Fibroblast of mammary gland (primary cell): ENCODE results near the gene PTH2.
A peak's percentile ranks its signal among the peaks of the same experiment; 100 is the strongest.

ENCODE experiments used
- DNase-seq: peaks from one replicate; pipeline ENCODE4 v3.0.0-alpha.2; 2010; ENCODE audit warnings: low read depth
- H3K4me3 ChIP-seq: 2 replicates; pipeline ENCODE4 v1.5.1; 2011; ENCODE audit warnings: low read depth, mild to moderate bottlenecking, low read length, moderate library complexity; ENCODE audit not compliant: control insufficient read depth
- CTCF ChIP-seq: conservative IDR thresholded peaks from 2 replicates; pipeline ENCODE4 v1.5.1; 2011; ENCODE audit warnings: low read depth, low read length, inconsistent platforms; ENCODE audit not compliant: control insufficient read depth, insufficient read depth

Gene PTH2

GRCh38 chr19:49423071-49423984 is at the start of gene PTH2:
Gene PTH2, minus strand, starts transcription at chr19:49423441. Its CDS starts 102 bp downstream, at chr19:49423339.
- no peak for TF ChIP-seq CTCF
- no peak for DNase-seq
- H3K4me3 ChIP-seq: no peak within 1 kb of the TSS

- DNase-seq: no peak
- no peak overlapping the region for H3K4me3 ChIP-seq
- TF ChIP-seq CTCF: no peak
Measured at GRCh38 chr19:49472936-49473335, 49.7 kb upstream of the PTH2 start.

GRCh38 chr19:49470615-49470978 is 47.4 kb upstream of the PTH2 start:
- no peak for DNase-seq
- H3K4me3 ChIP-seq: no peak overlapping the region
- no peak for TF ChIP-seq CTCF

- H3K4me3 ChIP-seq: no peak overlapping the region
- no peak for TF ChIP-seq CTCF
- no peak for DNase-seq
Measured at GRCh38 chr19:49469828-49470614, 46.8 kb upstream of the PTH2 start.

GRCh38 chr19:49468746-49469447 is 45.7 kb upstream of the PTH2 start:
- no peak overlapping the region for H3K4me3 ChIP-seq
- TF ChIP-seq CTCF: no peak
- peak; percentile 72 for DNase-seq

- no peak for TF ChIP-seq CTCF
- no peak overlapping the region for H3K4me3 ChIP-seq
- no peak for DNase-seq
Measured at GRCh38 chr19:49468199-49468598, 45.0 kb upstream of the PTH2 start.
